ENCODE measurements around the gene STIL. TPM values are rescaled to one million over a fixed set of nuclear protein-coding genes. Genes with fewer than 3 reads are reported as not detected.
A peak's percentile ranks its signal among the peaks of the same experiment; 100 is the strongest.
"Not testable (repeated sequence)": the region's sequence is repeated elsewhere in the genome, so short reads cannot be mapped to it uniquely, and the experiment has no call there.

Gene STIL
- 1.7 TPM for total RNA-seq

GRCh38 chr1:47313915-47314664, at the start of gene STIL:
Gene STIL, minus strand, starts transcription at chr1:47314147. Its CDS starts 3,828 bp downstream, at chr1:47310319.
- intact Hi-C loops (cut with DNase I): no loop called here
- peak; percentile 100 for ATAC-seq
- peak; percentile 98 for DNase-seq (ENCODE audit: low spot score)

GRCh38 chr1:47362828-47363227, 48.9 kb upstream of the STIL start:
- no peak for DNase-seq (ENCODE audit: low spot score)
- ATAC-seq: no peak
- intact Hi-C loops (cut with DNase I): no loop called here

- ATAC-seq: no peak
- DNase-seq (ENCODE audit: low spot score): no peak
- intact Hi-C loops (cut with DNase I): no loop called here
These were observed 47.4 kb upstream of the STIL start for GRCh38 chr1:47361380-47361779.

- ATAC-seq (no peak), DNase-seq (ENCODE audit: low spot score) (no peak)
- intact Hi-C loops (cut with DNase I): no loop called here
These were observed 37.4 kb upstream of the STIL start for GRCh38 chr1:47351305-47351704.

GRCh38 chr1:47348246-47348645, 34.3 kb upstream of the STIL start:
- no peak for ATAC-seq
- DNase-seq (ENCODE audit: low spot score): no peak
- intact Hi-C loops (cut with DNase I): no loop called here

- intact Hi-C loops (cut with DNase I): no loop called here
- DNase-seq (ENCODE audit: low spot score) (no peak), ATAC-seq (no peak)
These were observed 33.8 kb upstream of the STIL start for GRCh38 chr1:47347735-47348134.

GRCh38 chr1:47346979-47347378, 33.0 kb upstream of the STIL start:
- DNase-seq (ENCODE audit: low spot score); ATAC-seq; intact Hi-C loops (cut with DNase I): not testable (repeated sequence)

- intact Hi-C loops (cut with DNase I): no loop called here
- no peak for DNase-seq (ENCODE audit: low spot score)
- peak; percentile 73 for ATAC-seq
These were observed 26.3 kb upstream of the STIL start for GRCh38 chr1:47340227-47340626.

- DNase-seq (ENCODE audit: low spot score): no peak
- intact Hi-C loops (cut with DNase I): no loop called here
- ATAC-seq: no peak
These were observed 24.5 kb upstream of the STIL start for GRCh38 chr1:47338249-47339077.

GRCh38 chr1:47337350-47337749, 23.4 kb upstream of the STIL start:
- intact Hi-C loops (cut with DNase I): no loop called here
- no peak for ATAC-seq
- no peak for DNase-seq (ENCODE audit: low spot score)

GRCh38 chr1:47334765-47335435, 21.0 kb upstream of the STIL start:
- intact Hi-C loops (cut with DNase I): no loop called here
- DNase-seq (ENCODE audit: low spot score) (no peak), ATAC-seq (no peak)

- intact Hi-C loops (cut with DNase I): no loop called here
- DNase-seq (ENCODE audit: low spot score) (peak; percentile 85), ATAC-seq (peak; percentile 91)
These were observed 20.2 kb upstream of the STIL start for GRCh38 chr1:47333922-47334764.

- intact Hi-C loops (cut with DNase I): no loop called here
- DNase-seq (ENCODE audit: low spot score): peak; percentile 91
- ATAC-seq: peak; percentile 85
These were observed 19.6 kb upstream of the STIL start, which contains the start of gene CMPK1 for GRCh38 chr1:47333578-47333921. Gene CMPK1, plus strand, starts transcription at chr1:47333790. Its CDS starts 156 bp downstream, at chr1:47333946.

- DNase-seq (ENCODE audit: low spot score): no peak
- intact Hi-C loops (cut with DNase I): no loop called here
- ATAC-seq: no peak
These were observed 19.0 kb upstream of the STIL start for GRCh38 chr1:47332779-47333577.

GRCh38 chr1:47331875-47332274, 17.9 kb upstream of the STIL start:
- ATAC-seq: no peak
- intact Hi-C loops (cut with DNase I): no loop called here

GRCh38 chr1:47330212-47330611, 16.3 kb upstream of the STIL start:
- ATAC-seq (peak; percentile 31), DNase-seq (ENCODE audit: low spot score) (no peak)
- intact Hi-C loops (cut with DNase I): no loop called here

More at GRCh38 chr1:47331875-47332274, 17.9 kb upstream of the STIL start:
- no peak for DNase-seq (ENCODE audit: low spot score)

GRCh38 chr1:47328992-47329391, 15.0 kb upstream of the STIL start:
- no peak for ATAC-seq
- intact Hi-C loops (cut with DNase I): no loop called here
- DNase-seq (ENCODE audit: low spot score): no peak

- intact Hi-C loops (cut with DNase I): no loop called here
- DNase-seq (ENCODE audit: low spot score): no peak
- no peak for ATAC-seq
These were observed 12.3 kb upstream of the STIL start for GRCh38 chr1:47326271-47326670.
